Right lobe of liver (tissue), 4 donors: ENCODE data around the gene ANKEF1.

Experiments used
- POLR2A ChIP-seq: fragments of 450-650 bp; IDR thresholded peaks from one replicate; pipeline ENCODE4 v1.6.1; 2017; ENCODE audit warnings: antibody characterized with exemption, mild to moderate bottlenecking
- TF ChIP-seq, protein P1 (sequence below), 4 donors: fragments of 200-600 bp in 3 of 4; fragments of 450-650 bp in 1 of 4; IDR thresholded peaks; one replicate each; pipeline versions ENCODE4 v1.5.1 to v1.8.0; 2016 to 2022; ENCODE audit warnings: antibody characterized with exemption in 4 of 4, mild to moderate bottlenecking in 2 of 4
- donor health status: DM: no; HTN: no; CAD: no.
- donor health status: DM: no; HTN: no; CAD: no.
- donor health status: DM: no; HTN: yes; CAD: no.

DNA sequence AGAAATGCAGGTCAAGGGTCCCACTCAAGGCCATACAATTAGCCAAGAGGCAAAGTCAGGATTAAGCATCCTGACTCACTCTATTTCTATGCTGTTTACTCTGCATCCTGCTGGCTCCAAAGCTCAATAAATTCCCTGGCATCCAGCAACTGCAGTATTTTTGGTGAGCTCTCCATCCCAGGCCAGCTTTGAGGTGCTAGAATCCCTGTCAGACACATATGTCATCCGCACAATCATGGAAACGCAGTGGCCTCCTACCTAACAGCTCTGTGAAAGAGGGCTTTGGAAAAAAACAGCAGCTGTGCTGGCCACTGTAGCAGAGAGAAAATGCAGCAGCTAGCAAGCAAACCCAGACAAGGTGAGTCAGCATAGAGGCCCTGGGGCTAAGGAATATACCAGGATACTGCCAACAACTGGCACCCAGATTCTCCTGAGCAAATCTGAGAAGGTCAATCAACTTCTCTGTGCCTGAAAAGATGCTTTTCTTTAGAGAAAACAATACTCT, 58.4 kb downstream of the ANKEF1 start:
- TF ChIP-seq POLR2A = no peak
- TF ChIP-seq, protein P1, sequence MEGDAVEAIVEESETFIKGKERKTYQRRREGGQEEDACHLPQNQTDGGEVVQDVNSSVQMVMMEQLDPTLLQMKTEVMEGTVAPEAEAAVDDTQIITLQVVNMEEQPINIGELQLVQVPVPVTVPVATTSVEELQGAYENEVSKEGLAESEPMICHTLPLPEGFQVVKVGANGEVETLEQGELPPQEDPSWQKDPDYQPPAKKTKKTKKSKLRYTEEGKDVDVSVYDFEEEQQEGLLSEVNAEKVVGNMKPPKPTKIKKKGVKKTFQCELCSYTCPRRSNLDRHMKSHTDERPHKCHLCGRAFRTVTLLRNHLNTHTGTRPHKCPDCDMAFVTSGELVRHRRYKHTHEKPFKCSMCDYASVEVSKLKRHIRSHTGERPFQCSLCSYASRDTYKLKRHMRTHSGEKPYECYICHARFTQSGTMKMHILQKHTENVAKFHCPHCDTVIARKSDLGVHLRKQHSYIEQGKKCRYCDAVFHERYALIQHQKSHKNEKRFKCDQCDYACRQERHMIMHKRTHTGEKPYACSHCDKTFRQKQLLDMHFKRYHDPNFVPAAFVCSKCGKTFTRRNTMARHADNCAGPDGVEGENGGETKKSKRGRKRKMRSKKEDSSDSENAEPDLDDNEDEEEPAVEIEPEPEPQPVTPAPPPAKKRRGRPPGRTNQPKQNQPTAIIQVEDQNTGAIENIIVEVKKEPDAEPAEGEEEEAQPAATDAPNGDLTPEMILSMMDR (IDR thresholded peaks at IDR 0.05) = no peak
